Heart left ventricle (tissue), 16 donors: ENCODE data around the gene DFFB. TPM values are rescaled to one million over a fixed set of nuclear protein-coding genes. Genes with fewer than 3 reads are reported as not detected.

Source experiments
- ATAC-seq, 4 donors: fragments of 200-7000 bp; cut with Tn5 transposase; one replicate each; pipeline ENCODE4 v1.9.1; 2020 to 2022; ENCODE audit warnings: moderate library complexity in 4 of 4, mild to moderate bottlenecking in 3 of 4, moderate number of reproducible peaks in 1 of 4
- DNase-seq, 5 donors: peaks; one replicate each; pipeline ENCODE4 v3.0.0-alpha.2; 2020
- H3K27ac ChIP-seq, 12 donors: fragments of 200-600 bp; sonication (generic) in 4 of 12; one replicate each; pipeline versions ENCODE4 v1.5.0 to v1.8.0; 2016 to 2022; ENCODE audit warnings: mild to moderate bottlenecking in 2 of 12
- H3K27me3 ChIP-seq, 9 donors: fragments of 200-600 bp; sonication (generic) in 2 of 9; one replicate each; pipeline versions ENCODE4 v1.5.1 to v1.8.0; 2016 to 2022; ENCODE audit warnings: mild to moderate bottlenecking in 3 of 9
- H3K36me3 ChIP-seq, 9 donors: fragments of 200-600 bp; sonication (generic) in 2 of 9; one replicate each; pipeline versions ENCODE4 v1.5.0 to v1.8.0; 2018 to 2022; ENCODE audit warnings: mild to moderate bottlenecking in 2 of 9
- H3K4me1 ChIP-seq, 12 donors: fragments of 200-600 bp; sonication (generic) in 4 of 12; one replicate each; pipeline versions ENCODE4 v1.5.0 to v1.8.0; 2016 to 2022; ENCODE audit warnings: mild to moderate bottlenecking in 3 of 12
- H3K4me3 ChIP-seq, 12 donors: fragments of 200-600 bp; sonication (generic) in 4 of 12; one replicate each; pipeline versions ENCODE4 v1.5.0 to v1.8.0; 2017 to 2022; ENCODE audit warnings: mild to moderate bottlenecking in 9 of 12, moderate library complexity in 4 of 12
- H3K9me3 ChIP-seq, 12 donors: fragments of 200-600 bp; sonication (generic) in 4 of 12; one replicate each; pipeline versions ENCODE4 v1.5.0 to v1.8.0; 2016 to 2022; ENCODE audit warnings: mild to moderate bottlenecking in 1 of 12
- POLR2A ChIP-seq, 2 donors: fragments of 450-650 bp; IDR thresholded peaks; one replicate each; pipeline ENCODE4 v1.6.1; 2017; ENCODE audit warnings: antibody characterized with exemption in 2 of 2, mild to moderate bottlenecking in 2 of 2, moderate library complexity in 2 of 2
- WGBS, 4 donors: extraction: QIAGEN DNeasy Blood & Tissue Kit in 2 of 4; methylation state at CpG; one replicate each; pipeline versions ENCODE4 v1.1.5 to v1.1.7; 2013 to 2018; 5-methylcytosine and 5-hydroxymethylcytosine counted together
- intact Hi-C, 10 donors: fragments of 100-400 bp; cut with DNase I; formaldehyde crosslinking; loops; one replicate each; pipeline versions ENCODE4 v1.11.1 to v1.14.2; 2022
- polyA plus RNA-seq, 2 donors: library from polyadenylated mRNA; stranded (reverse); fragments of 200-250 nt; gene quantifications; one replicate each; pipeline ENCODE4 v1.2.3, GENCODE V29; 2013
- total RNA-seq, 9 donors: library from RNA; depleted of rRNA in 2 of 9; stranded (reverse); fragments of >200 nt in 2 of 9; fragmentation: NEBNext Ultra II Directional in 3 of 9; extraction: Animal tissue kit (Norgen Biotek cat#: 25700) in 3 of 9; gene quantifications; one replicate each; pipeline versions ENCODE4 v1.1.0 to v1.2.4, GENCODE V29; 2016 to 2023
- TF ChIP-seq, protein P1 (sequence below), 12 donors: fragments of 200-600 bp; sonication (generic) in 4 of 12; IDR thresholded peaks; one replicate each; pipeline versions ENCODE4 v1.5.0 to v1.8.0; 2018 to 2022; ENCODE audit warnings: antibody characterized with exemption in 12 of 12, mild to moderate bottlenecking in 5 of 12
- donor health status: ischemic (EF 13 %, LVEDD 7.1; RV severe dilation, severe dysfunction).
- donor health status: healthy with polysubstance abuse.
- donor health status: DM: no; HTN: yes; CAD: no.
- donor health status: DM: no; HTN: no; CAD: no.
- donor health status: ischemic (EF 25% LVEDD 6.9; RV normal size, moderate dysfunction).
- donor health status: ischemic (EF 25% LVEDD 5.7; RV mildly dilated, moderate dysfunction).
- donor health status: healthy.
- donor health status: DM: yes; HTN: yes; CAD: no.
- donor health status: ischemic (EF 35%, LVEDD 5.7; RV mildly dilated, moderate dysfunction).
- donor health status: nonischemic (EF 11% LVEDD 7.7; RV severe dilation, severe dysfunction).
- donor health status: DM: yes; HTN: yes; CAD: no.
- donor health status: PGD.
- donor health status: ischemic (EF 29% LVEDD 5.4; RV normal size, mild dysfunction).
- donor health status: nonischemic (EF 23%, LVEDD 6.1; RV moderate dilation, normal function).

Gene DFFB
- total and polyA plus RNA-seq, 11 donors: 1.3 to 5.8 (median 2.6) TPM

GRCh38 chr1:3902571-3903091, 45.4 kb downstream of the DFFB start:
- Histone ChIP-seq H3K27me3 (no peaks in the 10 kb centered on the region), H3K9me3 (peaks cover 0 to 17% (median 7%) of the 10 kb centered on the region in 12 donors), H3K4me1 (peaks cover 0 to 15% (median 8%) of the 10 kb centered on the region in 12 donors), H3K27ac (no peak overlapping the region), H3K4me3 (no peak overlapping the region), H3K36me3 (no peaks in the 10 kb centered on the region)
- intact Hi-C loops: loop anchor here in 2 of 10 donors (10.0 kb wide), 2 partner anchors 1708 to 1842 kb away; partner anchors contain the start of gene FAAP20 (in 1 of the 2)
- DNase-seq: no peak
- no peak for ATAC-seq
- TF ChIP-seq, protein P1, sequence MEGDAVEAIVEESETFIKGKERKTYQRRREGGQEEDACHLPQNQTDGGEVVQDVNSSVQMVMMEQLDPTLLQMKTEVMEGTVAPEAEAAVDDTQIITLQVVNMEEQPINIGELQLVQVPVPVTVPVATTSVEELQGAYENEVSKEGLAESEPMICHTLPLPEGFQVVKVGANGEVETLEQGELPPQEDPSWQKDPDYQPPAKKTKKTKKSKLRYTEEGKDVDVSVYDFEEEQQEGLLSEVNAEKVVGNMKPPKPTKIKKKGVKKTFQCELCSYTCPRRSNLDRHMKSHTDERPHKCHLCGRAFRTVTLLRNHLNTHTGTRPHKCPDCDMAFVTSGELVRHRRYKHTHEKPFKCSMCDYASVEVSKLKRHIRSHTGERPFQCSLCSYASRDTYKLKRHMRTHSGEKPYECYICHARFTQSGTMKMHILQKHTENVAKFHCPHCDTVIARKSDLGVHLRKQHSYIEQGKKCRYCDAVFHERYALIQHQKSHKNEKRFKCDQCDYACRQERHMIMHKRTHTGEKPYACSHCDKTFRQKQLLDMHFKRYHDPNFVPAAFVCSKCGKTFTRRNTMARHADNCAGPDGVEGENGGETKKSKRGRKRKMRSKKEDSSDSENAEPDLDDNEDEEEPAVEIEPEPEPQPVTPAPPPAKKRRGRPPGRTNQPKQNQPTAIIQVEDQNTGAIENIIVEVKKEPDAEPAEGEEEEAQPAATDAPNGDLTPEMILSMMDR (IDR thresholded peaks at IDR 0.05): no peak
- no peak for TF ChIP-seq POLR2A (IDR thresholded peaks at IDR 0.05)
- WGBS, 4 donors: 75 to 82% (median 79%) methylated on average over 10 of the region's 10 CpGs

- H3K36me3 ChIP-seq: no peaks in the 10 kb centered on the region
- intact Hi-C loops: loop anchor here in 2 of 10 donors (10.0 kb wide), 2 partner anchors 1709 to 1841 kb away; partner anchors contain the start of gene FAAP20 (in 1 of the 2)
- ATAC-seq (no peak), DNase-seq (peak in 1 of 5 donors; percentile 50)
- H3K4me1 ChIP-seq: peaks cover 0 to 15% (median 8%) of the 10 kb centered on the region in 12 donors
- H3K27me3 ChIP-seq: no peaks in the 10 kb centered on the region
- peaks cover 0 to 10% (median under 1%) of the 10 kb centered on the region in 12 donors for H3K9me3 ChIP-seq
- no peak overlapping the region for H3K4me3 ChIP-seq
- 82 to 90% (median 82%) methylated on average over 16 of the region's 16 CpGs for WGBS, 4 donors
- TF ChIP-seq POLR2A (IDR thresholded peaks at IDR 0.05): no peak
- TF ChIP-seq, protein P1 (IDR thresholded peaks at IDR 0.05): no peak
- H3K27ac ChIP-seq: no peak overlapping the region
Measured at GRCh38 chr1:3903141-3904005, 46.1 kb downstream of the DFFB start.

DNA sequence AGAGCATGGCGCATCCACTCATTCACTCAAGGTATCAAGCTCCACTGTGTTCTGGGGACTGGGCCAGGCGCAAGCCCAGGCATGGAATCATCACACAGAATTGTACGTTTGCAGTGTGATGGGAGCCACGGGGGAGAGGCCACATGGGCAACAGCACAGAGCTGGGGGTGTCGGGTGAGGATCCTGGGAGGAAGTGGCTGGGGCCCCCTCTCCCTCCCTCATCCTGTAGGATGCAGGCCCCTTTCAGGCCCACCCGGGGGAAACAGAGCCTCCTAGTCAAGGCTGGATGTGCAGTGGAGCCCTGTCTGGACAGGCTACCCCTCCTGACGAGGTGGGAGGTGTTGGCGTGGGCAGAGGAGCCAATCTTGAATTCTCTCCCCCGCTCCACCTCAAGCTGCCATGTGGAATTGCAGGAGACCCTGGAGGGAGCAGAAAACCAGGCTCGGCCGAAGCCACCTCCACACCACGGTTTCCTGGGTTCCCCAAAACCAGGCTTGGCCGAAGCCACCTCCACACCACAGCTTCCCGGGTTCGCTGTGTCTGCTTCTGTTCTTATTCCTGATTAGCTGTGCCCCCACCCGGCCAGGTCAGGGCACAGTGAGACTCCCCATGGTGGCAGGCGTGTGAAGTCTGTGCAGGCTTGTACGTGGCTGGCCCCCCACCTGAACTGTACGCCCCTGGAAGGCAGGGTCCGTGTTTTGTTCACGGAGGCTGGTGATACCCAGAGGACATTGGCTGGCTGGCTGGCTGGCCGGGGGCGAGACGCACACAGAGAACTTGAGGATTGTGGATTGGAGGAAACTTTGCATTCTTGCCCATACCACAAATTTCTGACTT, 46.9 kb downstream of the DFFB start:
- DNase-seq (peak in 1 of 5 donors; percentile 37), ATAC-seq (no peak)
- TF ChIP-seq POLR2A (IDR thresholded peaks at IDR 0.05): no peak
- TF ChIP-seq, protein P1 (IDR thresholded peaks at IDR 0.05): no peak
- Histone ChIP-seq H3K36me3 (no peaks in the 10 kb centered on the region), H3K27ac (no peak overlapping the region), H3K4me1 (peaks cover 0 to 12% (median 4%) of the 10 kb centered on the region in 12 donors), H3K27me3 (peaks cover 0 to 5% (median 0%) of the 10 kb centered on the region in 9 donors), H3K4me3 (no peak overlapping the region), H3K9me3 (peaks cover 0 to 1% (median 0%) of the 10 kb centered on the region in 12 donors)
- 76 to 84% (median 81%) methylated on average over 22 to 24 of the region's 24 CpGs for WGBS, 4 donors
- intact Hi-C loops: loop anchor here in 2 of 10 donors (10.0 kb wide), 2 partner anchors 1709 to 1841 kb away; partner anchors contain the start of gene FAAP20 (in 1 of the 2)
